ENCODE measurements around the gene PCDHA6.
"Not testable (repeated sequence)": the region's sequence is repeated elsewhere in the genome, so short reads cannot be mapped to it uniquely, and the experiment has no call there.

PCDHA6 gene

DNA sequence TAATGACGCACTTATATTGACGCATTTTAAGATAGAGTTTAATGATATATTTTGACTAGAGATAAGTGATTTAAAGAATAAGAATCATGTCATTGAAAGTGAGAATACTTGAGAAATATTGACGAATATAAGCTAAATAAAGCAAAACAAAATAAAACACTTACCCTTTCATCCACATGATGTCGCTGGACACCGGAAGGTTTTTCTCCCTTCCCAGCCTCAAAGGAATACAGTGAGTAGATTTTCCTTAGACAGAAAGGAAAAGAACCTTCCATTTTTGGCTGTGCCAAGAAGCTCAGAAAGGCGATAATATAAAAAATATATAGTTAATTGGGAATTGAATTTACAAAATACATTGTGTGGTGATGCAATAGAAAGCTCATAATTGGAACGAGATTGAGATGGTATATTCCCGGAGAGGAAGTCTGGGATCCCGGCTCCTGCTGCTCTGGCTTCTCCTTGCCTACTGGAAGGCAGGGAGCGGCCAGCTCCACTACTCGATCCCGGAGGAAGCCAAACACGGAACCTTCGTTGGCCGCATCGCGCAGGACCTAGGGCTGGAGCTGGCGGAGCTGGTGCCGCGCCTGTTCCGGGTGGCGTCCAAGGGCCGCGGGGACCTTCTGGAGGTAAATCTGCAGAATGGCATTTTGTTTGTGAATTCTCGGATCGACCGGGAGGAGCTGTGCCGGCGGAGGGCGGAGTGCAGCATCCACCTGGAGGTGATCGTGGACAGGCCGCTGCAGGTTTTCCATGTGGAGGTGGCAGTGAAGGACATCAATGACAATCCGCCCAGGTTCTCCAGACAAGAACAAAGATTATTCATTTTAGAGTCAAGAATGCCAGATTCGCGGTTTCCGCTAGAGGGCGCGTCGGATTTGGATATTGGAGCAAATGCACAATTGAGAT, 6.1 kb upstream of the PCDHA6 start, which contains the start of gene PCDHA5:
Gene PCDHA5 (plus strand): TSS at position 239 of the 906 bp plus-strand sequence.
- no peak for DNase-seq (ENCODE audit: low read depth in 2 of 2)

DNA sequence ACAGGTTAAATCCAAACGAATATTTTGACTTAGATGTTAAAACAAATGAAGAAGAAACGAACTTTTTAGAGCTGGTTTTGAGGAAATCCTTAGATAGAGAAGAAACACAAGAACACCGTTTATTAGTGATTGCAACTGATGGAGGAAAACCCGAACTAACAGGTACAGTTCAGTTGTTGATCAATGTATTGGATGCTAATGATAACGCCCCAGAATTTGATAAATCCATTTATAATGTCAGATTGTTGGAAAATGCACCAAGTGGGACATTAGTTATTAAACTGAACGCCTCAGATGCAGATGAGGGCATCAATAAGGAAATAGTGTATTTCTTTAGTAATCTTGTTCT, 5.5 kb upstream of the PCDHA6 start:
- no peak for DNase-seq (ENCODE audit: low read depth in 2 of 2)

DNA sequence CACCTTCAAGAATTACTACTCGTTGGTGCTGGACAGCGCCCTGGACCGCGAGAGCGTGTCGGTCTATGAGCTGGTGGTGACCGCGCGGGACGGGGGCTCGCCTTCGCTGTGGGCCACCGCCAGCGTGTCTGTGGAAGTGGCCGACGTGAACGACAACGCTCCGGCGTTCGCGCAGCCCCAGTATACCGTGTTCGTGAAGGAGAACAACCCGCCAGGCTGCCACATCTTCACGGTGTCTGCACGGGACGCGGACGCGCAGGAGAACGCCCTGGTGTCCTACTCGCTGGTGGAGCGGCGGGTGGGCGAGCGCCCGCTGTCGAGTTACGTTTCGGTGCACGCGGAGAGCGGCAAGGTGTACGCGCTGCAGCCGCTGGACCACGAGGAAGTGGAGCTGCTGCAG, 4.8 kb upstream of the PCDHA6 start:
- not testable (repeated sequence) for DNase-seq (ENCODE audit: low read depth in 2 of 2)

DNA sequence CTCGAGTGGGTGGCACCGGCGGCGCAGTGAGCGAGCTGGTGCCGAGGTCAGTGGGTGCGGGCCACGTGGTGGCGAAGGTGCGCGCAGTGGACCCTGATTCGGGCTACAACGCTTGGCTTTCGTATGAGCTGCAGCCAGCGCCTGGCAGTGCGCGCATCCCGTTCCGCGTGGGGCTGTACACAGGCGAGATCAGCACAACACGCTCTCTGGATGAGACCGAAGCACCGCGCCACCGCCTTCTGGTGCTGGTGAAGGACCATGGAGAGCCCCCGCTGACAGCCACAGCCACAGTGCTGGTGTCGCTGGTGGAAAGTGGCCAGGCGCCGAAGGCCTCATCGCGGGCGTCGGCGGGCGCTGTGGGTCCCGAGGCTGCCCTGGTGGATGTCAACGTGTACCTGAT, 4.3 kb upstream of the PCDHA6 start:
- DNase-seq (ENCODE audit: low read depth in 2 of 2), result no peak

DNA sequence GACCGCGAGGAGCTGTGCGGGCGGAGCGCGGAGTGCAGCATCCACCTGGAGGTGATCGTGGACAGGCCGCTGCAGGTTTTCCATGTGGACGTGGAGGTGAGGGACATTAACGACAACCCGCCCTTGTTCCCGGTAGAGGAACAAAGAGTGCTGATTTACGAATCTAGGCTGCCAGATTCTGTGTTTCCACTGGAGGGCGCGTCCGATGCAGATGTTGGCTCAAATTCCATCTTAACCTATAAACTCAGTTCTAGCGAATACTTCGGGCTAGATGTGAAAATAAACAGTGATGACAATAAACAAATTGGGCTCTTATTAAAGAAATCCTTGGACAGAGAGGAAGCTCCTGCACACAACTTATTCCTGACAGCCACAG, 590 bp downstream of the PCDHA6 start:
- DNase-seq (ENCODE audit: low read depth in 2 of 2), result no peak

DNA sequence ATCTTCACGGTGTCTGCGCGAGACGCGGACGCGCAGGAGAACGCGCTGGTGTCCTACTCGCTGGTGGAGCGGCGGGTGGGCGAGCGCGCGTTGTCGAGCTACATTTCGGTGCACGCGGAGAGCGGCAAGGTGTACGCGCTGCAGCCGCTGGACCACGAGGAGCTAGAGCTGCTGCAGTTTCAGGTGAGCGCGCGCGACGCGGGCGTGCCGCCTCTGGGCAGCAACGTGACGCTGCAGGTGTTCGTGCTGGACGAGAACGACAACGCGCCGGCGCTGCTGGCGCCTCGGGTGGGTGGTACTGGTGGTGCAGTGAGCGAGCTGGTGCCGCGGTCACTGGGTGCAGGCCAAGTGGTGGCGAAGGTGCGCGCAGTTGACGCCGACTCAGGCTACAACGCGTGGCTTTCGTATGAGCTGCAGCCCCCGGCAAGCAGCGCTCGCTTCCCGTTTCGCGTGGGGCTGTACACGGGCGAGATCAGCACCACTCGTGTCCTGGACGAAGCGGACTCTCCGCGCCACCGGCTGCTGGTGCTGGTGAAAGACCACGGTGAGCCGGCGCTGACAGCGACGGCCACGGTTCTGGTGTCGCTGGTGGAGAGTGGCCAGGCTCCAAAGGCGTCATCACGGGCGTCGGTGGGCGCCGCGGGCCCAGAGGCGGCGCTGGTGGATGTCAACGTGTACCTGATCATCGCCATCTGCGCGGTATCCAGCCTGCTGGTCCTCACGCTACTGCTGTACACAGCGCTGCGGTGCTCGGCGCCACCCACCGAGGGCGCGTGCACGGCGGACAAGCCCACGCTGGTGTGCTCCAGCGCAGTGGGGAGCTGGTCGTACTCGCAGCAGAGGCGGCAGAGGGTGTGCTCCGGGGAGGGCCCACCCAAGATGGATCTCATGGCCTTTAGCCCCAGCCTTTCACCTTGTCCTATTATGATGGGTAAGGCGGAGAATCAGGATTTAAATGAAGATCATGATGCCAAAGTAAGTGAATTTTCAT, 2.0 kb downstream of the PCDHA6 start:
- not testable (repeated sequence) for DNase-seq (ENCODE audit: low read depth in 2 of 2)

DNA sequence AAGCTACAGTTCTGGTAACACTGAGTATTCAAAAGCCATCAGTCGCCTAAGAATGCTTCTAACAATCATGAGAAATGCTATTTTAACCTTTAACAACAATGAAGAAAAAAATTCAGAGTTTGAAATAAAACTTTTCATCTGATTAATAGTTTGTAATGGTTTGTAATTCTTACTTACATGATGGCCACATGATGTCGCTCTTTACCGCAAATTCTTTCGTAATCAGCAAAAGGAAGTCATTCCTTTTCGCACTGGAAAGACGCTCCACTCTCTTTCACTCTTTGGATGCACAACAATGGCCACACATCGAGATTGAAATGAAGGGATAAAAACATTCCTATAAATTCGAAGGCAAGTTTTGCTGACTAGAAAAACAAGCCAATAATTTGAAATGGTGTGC, 6.2 kb downstream of the PCDHA6 start, which contains the start of gene PCDHA7:
Gene PCDHA7 (plus strand): TSS at position 277 of the 400 bp plus-strand sequence. CDS start 115 bp downstream, at position 392.
- peak in 1 of 2 experiments; percentile 1 for DNase-seq (ENCODE audit: low read depth in 2 of 2)

DNA sequence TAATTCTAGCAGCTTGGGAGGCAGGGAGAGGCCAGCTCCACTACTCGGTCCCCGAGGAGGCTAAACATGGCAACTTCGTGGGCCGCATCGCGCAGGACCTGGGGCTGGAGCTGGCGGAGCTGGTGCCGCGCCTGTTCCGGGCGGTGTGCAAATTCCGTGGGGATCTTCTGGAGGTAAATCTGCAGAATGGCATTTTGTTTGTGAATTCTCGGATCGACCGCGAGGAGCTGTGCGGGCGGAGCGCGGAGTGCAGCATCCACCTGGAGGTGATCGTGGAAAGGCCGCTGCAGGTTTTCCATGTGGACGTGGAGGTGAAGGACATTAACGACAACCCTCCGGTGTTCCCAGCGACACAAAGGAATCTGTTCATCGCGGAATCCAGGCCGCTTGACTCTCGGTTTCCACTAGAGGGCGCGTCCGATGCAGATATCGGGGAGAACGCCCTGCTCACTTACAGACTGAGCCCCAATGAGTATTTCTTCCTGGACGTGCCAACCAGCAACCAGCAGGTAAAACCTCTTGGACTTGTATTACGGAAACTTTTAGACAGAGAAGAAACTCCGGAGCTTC, 6.8 kb downstream of the PCDHA6 start:
- DNase-seq (ENCODE audit: low read depth in 2 of 2), result not testable (repeated sequence)

DNA sequence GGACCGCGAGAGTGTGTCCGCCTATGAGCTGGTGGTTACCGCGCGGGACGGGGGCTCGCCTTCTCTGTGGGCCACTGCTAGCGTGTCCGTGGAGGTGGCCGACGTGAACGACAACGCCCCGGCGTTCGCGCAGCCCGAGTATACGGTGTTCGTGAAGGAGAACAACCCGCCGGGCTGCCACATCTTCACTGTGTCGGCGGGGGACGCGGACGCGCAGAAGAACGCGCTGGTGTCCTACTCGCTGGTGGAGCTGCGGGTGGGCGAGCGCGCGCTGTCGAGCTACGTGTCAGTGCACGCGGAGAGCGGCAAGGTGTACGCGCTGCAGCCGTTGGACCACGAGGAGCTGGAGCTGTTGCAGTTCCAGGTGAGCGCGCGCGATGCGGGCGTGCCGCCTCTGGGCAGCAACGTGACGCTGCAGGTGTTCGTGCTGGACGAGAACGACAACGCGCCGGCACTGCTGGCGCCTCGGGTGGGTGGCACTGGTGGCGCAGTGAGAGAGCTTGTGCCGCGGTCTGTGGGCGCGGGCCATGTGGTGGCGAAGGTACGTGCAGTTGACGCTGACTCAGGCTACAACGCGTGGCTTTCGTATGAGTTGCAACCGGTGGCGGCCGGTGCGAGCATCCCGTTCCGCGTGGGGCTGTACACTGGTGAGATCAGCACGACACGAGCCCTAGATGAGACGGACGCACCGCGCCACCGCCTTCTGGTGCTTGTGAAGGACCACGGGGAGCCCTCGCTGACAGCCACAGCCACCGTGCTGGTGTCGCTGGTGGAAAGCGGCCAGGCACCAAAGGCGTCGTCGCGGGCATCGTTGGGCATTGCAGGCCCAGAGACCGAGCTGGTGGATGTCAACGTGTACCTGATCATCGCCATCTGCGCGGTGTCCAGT, 8.1 kb downstream of the PCDHA6 start:
- no peak for DNase-seq (ENCODE audit: low read depth in 2 of 2)

DNA sequence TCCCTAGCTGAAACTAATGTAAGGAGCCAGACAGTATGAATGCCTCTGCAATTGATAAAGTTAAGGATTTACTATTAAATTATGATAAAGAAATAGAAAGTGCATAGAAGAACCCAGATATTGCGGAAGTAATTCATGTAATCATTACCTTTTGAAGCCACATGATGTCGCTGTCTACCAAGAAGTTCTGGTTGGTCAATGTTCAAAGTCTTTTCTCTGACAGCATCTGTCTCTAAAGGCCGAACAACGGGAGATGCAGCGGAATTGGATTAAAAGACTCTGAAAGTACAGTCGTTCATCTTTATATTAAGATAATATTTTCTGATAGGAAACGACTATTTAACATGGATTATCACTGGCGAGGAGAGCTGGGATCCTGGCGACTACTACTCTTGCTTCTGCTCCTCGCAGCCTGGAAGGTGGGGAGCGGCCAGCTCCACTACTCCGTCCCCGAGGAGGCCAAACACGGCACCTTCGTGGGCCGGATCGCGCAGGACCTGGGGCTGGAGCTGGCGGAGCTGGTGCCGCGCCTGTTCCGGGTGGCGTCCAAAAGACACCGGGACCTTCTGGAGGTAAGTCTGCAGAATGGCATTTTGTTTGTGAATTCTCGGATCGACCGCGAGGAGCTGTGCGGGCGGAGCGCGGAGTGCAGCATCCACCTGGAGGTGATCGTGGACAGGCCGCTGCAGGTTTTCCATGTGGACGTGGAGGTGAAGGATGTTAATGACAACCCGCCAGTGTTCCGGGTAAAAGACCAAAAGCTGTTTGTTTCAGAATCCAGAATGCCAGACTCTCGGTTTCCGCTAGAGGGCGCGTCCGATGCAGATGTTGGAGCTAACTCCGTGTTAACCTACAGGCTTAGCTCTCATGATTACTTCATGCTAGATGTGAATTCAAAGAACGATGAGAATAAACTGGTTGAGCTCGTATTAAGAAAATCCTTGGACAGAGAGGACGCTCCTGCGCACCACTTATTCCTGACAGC, 13.5 kb downstream of the PCDHA6 start, which contains the start of gene PCDHA8:
Gene PCDHA8 (plus strand): TSS at position 210 of the 985 bp plus-strand sequence. CDS start 135 bp downstream, at position 345.
- DNase-seq (ENCODE audit: low read depth in 2 of 2), result no peak

DNA sequence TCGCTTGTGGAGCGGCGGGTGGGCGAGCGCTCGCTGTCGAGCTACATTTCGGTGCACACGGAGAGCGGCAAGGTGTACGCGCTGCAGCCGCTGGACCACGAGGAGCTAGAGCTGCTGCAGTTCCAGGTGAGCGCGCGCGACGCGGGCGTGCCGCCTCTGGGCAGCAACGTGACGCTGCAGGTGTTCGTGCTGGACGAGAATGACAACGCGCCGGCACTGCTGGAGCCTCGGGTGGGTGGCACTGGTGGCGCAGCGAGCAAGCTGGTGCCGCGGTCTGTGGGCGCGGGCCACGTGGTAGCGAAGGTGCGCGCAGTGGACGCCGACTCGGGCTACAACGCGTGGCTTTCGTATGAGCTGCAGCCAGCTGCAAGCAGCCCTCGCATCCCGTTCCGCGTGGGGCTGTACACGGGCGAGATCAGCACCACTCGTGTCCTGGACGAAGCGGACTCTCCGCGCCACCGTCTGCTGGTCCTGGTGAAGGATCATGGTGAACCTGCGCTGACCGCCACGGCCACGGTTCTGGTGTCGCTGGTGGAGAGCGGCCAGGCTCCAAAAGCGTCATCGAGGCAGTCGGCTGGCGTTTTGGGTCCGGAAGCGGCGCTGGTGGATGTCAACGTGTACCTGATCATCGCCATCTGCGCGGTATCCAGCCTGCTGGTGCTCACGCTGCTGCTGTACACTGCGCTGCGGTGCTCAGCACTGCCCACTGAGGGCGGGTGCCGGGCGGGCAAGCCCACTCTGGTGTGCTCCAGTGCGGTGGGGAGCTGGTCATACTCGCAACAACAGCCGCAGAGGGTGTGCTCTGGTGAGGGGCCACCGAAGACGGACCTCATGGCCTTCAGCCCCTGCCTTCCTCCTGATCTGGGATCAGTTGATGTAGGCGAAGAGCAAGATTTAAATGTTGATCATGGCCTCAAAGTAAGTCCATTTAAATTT, 15.3 kb downstream of the PCDHA6 start:
- DNase-seq (ENCODE audit: low read depth in 2 of 2), result no peak

DNA sequence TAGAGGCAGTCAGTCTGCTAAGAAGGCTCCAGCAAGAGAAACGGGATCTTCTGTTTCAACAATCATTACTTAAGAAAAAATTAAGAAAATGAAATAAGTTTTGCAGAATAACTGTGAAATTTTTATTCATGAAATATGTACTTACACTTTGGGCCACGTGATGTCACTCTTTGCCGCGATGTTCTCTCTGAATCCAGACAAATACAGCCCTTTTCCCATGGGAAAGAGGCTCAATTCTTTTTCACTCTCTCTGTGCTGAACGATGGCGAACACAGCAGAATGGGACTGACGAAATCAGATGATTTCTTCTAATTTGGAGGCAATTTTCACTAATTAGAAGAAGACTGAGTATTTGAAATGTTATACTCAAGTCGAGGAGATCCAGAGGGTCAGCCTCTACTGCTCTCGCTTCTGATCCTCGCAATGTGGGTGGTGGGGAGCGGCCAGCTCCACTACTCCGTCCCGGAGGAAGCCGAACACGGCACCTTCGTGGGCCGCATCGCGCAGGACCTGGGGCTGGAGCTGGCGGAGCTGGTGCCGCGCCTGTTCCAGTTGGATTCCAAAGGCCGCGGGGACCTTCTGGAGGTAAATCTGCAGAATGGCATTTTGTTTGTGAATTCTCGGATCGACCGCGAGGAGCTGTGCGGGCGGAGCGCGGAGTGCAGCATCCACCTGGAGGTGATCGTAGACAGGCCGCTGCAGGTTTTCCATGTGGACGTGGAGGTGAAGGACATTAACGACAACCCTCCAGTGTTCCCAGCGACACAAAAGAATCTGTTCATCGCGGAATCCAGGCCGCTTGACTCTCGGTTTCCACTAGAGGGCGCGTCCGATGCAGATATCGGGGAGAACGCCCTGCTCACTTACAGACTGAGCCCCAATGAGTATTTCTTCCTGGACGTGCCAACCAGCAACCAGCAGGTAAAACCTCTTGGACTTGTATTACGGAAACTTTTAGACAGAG, 20.7 kb downstream of the PCDHA6 start, which contains the start of gene PCDHA9:
Gene PCDHA9 (plus strand): TSS at position 244 of the 964 bp plus-strand sequence. CDS start 114 bp downstream, at position 358.
- not testable (repeated sequence) for DNase-seq (ENCODE audit: low read depth in 2 of 2)

DNA sequence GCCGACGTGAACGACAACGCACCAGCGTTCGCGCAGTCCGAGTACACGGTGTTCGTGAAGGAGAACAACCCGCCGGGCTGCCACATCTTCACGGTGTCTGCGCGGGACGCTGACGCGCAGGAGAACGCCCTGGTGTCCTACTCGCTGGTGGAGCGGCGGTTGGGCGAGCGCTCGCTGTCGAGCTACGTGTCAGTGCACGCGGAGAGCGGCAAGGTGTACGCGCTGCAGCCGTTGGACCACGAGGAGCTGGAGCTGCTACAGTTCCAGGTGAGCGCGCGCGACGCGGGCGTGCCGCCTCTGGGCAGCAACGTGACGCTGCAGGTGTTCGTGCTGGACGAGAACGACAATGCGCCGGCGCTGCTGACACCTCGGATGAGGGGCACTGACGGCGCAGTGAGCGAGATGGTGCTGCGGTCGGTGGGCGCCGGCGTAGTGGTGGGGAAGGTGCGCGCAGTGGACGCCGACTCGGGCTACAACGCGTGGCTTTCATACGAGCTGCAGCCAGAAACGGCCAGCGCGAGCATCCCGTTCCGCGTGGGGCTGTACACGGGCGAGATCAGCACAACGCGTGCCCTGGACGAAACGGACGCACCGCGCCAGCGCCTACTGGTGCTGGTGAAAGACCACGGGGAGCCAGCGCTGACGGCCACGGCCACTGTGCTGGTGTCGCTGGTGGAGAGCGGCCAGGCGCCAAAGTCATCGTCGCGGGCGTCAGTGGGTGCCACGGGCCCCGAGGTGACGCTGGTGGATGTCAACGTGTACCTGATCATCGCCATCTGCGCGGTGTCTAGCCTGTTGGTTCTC, 22.3 kb downstream of the PCDHA6 start:
- not testable (repeated sequence) for DNase-seq (ENCODE audit: low read depth in 2 of 2)

DNA sequence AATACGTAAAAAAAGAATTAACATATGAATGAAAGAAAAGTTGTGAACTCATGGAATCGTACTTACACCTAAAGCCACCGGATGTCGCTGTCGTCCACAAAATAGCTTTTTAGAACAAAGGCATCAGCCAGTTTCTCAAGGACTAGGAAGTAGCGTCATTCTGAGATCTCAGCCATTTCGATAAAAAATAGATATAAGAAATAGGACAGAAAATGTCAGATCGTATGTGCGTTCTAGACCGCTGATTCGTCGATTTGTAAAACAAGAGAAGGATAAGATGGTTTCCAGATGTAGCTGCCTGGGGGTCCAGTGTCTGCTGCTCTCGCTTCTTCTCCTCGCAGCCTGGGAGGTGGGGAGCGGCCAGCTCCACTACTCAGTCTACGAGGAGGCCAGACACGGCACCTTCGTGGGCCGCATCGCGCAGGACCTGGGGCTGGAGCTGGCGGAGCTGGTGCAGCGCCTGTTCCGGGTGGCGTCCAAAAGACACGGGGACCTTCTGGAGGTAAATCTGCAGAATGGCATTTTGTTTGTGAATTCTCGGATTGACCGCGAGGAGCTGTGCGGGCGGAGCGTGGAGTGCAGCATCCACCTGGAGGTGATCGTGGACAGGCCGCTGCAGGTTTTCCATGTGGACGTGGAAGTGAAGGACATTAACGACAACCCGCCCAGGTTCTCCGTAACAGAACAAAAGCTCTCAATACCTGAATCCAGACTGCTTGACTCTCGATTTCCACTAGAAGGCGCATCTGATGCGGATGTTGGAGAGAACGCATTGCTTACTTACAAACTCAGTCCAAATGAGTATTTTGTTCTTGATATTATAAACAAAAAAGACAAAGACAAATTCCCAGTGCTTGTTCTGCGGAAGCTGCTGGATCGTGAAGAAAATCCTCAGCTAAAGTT, 28.3 kb downstream of the PCDHA6 start, which contains the start of gene PCDHA10:
Gene PCDHA10 (plus strand): TSS at position 126 of the 903 bp plus-strand sequence. CDS start 152 bp downstream, at position 278.
- no peak for DNase-seq (ENCODE audit: low read depth in 2 of 2)
